Activated CD8-positive, alpha-beta T cell treated with anti-CD3 and anti-CD28 coated beads for 36 hours (primary cell): ENCODE results near the gene BUD13. TPM values are rescaled to one million over a fixed set of nuclear protein-coding genes. Genes with fewer than 3 reads are reported as not detected.

Experiments used
- ATAC-seq: fragments of 200-7000 bp; cut with Tn5 transposase; one replicate; pipeline ENCODE4 v1.10.0; 2021; ENCODE audit warnings: mild to moderate bottlenecking, moderate library complexity
- CTCF ChIA-PET: fragments of 350-600 bp; sonication (Branson Sonifier 250); formaldehyde crosslinking; loops from one replicate; lab custom pipeline; 2021; ENCODE audit warnings: antibody characterized with exemption; lab: Charles Lee
- POLR2A ChIA-PET: fragments of 350-600 bp; sonication (Branson Sonifier 250); formaldehyde crosslinking; loops from one replicate; lab custom pipeline; 2021; ENCODE audit warnings: antibody characterized with exemption; lab: Charles Lee
- DNase-seq: peaks from one replicate; pipeline ENCODE4 v3.0.0-alpha.2; 2020
- H3K27ac Mint-ChIP-seq: one replicate; pipeline ENCODE4 v1.8.0; 2021; ENCODE audit warnings: mild to moderate bottlenecking, mixed read lengths
- H3K27me3 Mint-ChIP-seq: one replicate; pipeline ENCODE4 v1.8.0; 2021; ENCODE audit warnings: mixed read lengths
- H3K36me3 Mint-ChIP-seq: one replicate; pipeline ENCODE4 v1.8.0; 2021; ENCODE audit warnings: low read depth, mixed read lengths
- H3K4me1 Mint-ChIP-seq: one replicate; pipeline ENCODE4 v1.8.0; 2021; ENCODE audit warnings: low read depth, mixed read lengths
- H3K4me3 Mint-ChIP-seq: one replicate; pipeline ENCODE4 v1.8.0; 2021; ENCODE audit warnings: mild to moderate bottlenecking, moderate library complexity, mixed read lengths
- H3K9me3 Mint-ChIP-seq: one replicate; pipeline ENCODE4 v1.8.0; 2021; ENCODE audit warnings: mixed read lengths
- intact Hi-C: fragments of 100-400 bp; cut with micrococcal nuclease; formaldehyde crosslinking; loops from one replicate; pipeline ENCODE4 v1.10.0; 2022
- total RNA-seq, 2 experiments: library from RNA; stranded (reverse); gene quantifications; one replicate each; pipeline ENCODE4 v1.2.3, GENCODE V29; 2021
- TF ChIP-seq, protein P1 (sequence below): fragments of 200-600 bp; IDR thresholded peaks from one replicate; pipeline ENCODE4 v1.8.0; 2022; ENCODE audit warnings: antibody characterized with exemption, mild to moderate bottlenecking

BUD13 gene
- total RNA-seq, 2 experiments from 2014 or later: 26.6 to 28.6 TPM

DNA sequence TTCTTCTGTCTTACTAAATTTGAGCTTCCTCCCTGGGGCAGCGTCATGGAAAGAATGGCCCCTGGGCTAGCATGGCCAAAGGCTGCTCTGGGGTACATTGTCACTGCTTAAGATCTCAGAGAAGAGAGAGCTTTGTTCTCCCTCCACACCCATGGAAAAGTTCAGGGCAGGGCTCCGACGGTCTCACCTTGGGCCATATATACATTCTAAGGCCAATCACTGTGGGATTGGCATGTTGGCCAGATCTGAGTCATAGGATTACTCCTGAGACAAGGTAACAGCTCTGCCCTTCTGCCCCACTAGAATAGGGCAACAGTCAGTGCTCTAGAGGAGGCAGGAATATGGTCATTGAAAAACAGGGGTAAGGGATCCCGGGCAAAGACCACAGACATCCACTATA lies 56.2 kb downstream of the BUD13 start:
- CTCF ChIA-PET: interaction anchor here (3.6 kb wide), 1 partner anchor 17 kb away, joined by 14 read pairs; no protein-coding TSS in a partner anchor
- Mint-ChIP-seq H3K4me1 (no peaks in the 10 kb centered on the region), H3K27ac (no peak overlapping the region), H3K36me3 (no peaks in the 10 kb centered on the region), H3K27me3 (peaks cover 5% of the 10 kb centered on the region), H3K9me3 (no peaks in the 10 kb centered on the region), H3K4me3 (no peak overlapping the region)
- ATAC-seq (no peak), DNase-seq (no peak)
- TF ChIP-seq, protein P1, sequence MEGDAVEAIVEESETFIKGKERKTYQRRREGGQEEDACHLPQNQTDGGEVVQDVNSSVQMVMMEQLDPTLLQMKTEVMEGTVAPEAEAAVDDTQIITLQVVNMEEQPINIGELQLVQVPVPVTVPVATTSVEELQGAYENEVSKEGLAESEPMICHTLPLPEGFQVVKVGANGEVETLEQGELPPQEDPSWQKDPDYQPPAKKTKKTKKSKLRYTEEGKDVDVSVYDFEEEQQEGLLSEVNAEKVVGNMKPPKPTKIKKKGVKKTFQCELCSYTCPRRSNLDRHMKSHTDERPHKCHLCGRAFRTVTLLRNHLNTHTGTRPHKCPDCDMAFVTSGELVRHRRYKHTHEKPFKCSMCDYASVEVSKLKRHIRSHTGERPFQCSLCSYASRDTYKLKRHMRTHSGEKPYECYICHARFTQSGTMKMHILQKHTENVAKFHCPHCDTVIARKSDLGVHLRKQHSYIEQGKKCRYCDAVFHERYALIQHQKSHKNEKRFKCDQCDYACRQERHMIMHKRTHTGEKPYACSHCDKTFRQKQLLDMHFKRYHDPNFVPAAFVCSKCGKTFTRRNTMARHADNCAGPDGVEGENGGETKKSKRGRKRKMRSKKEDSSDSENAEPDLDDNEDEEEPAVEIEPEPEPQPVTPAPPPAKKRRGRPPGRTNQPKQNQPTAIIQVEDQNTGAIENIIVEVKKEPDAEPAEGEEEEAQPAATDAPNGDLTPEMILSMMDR: no peak
- POLR2A ChIA-PET: no interaction called here
- intact Hi-C loops: no loop called here

- H3K4me1 Mint-ChIP-seq: no peaks in the 10 kb centered on the region
- TF ChIP-seq, protein P1: no peak
- no peaks in the 10 kb centered on the region for H3K36me3 Mint-ChIP-seq
- peaks cover 9% of the 10 kb centered on the region for H3K27me3 Mint-ChIP-seq
- POLR2A ChIA-PET: no interaction called here
- CTCF ChIA-PET: no interaction called here
- ATAC-seq (no peak), DNase-seq (no peak)
- intact Hi-C loops: no loop called here
- H3K9me3 Mint-ChIP-seq: no peaks in the 10 kb centered on the region
- no peak overlapping the region for H3K27ac Mint-ChIP-seq
- no peak overlapping the region for H3K4me3 Mint-ChIP-seq
These were observed 57.4 kb downstream of the BUD13 start for GRCh38 chr11:116715383-116715782.

GRCh38 chr11:116714902-116715301 lies 57.9 kb downstream of the BUD13 start:
- no peak overlapping the region for H3K27ac Mint-ChIP-seq
- ChIA-PET CTCF (interaction anchor here (1.3 to 1.4 kb wide), 2 partner anchors 11 to 260 kb away, joined by 3 read pairs; no protein-coding TSS in a partner anchor), POLR2A (no interaction called here)
- H3K4me3 Mint-ChIP-seq: no peak overlapping the region
- peaks cover 10% of the 10 kb centered on the region for H3K27me3 Mint-ChIP-seq
- intact Hi-C loops: no loop called here
- DNase-seq: no peak
- no peaks in the 10 kb centered on the region for H3K36me3 Mint-ChIP-seq
- no peak for ATAC-seq
- TF ChIP-seq, protein P1: no peak
- H3K9me3 Mint-ChIP-seq: no peaks in the 10 kb centered on the region
- H3K4me1 Mint-ChIP-seq: no peaks in the 10 kb centered on the region

DNA sequence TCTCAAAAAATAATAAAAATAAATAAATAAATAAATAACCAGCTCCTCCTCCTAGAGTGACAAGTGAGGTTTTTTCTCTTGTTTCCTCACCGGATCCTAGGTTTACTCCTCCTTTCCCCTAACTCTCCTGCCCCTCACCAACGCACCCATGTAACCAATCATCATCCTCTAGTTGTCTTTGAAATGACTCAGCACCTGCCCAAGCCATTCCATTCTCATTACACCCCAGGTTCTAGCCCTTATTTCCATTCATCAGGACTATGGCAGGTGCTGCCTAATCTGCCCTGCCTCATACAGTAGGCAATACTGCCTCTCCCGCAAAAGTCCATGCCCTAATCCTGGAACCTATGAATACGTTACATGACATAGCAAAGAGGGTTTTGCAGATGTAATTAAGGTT lies 60.4 kb downstream of the BUD13 start:
- Mint-ChIP-seq H3K4me3 (no peak overlapping the region), H3K27ac (no peak overlapping the region), H3K27me3 (peaks cover 17% of the 10 kb centered on the region), H3K36me3 (no peaks in the 10 kb centered on the region), H3K4me1 (no peaks in the 10 kb centered on the region), H3K9me3 (no peaks in the 10 kb centered on the region)
- DNase-seq: no peak
- intact Hi-C loops: no loop called here
- TF ChIP-seq, protein P1: no peak
- POLR2A ChIA-PET: interaction anchor here (0.7 to 1.2 kb wide), 2 partner anchors 8 to 37 kb away, joined by 3 read pairs; no protein-coding TSS in a partner anchor
- no peak for ATAC-seq
- CTCF ChIA-PET: interaction anchor here (2.0 kb wide), 1 partner anchor 20 kb away, joined by 6 read pairs; no protein-coding TSS in a partner anchor

GRCh38 chr11:116710762-116711161 lies 62.0 kb downstream of the BUD13 start:
- DNase-seq (no peak), ATAC-seq (no peak)
- no peaks in the 10 kb centered on the region for H3K9me3 Mint-ChIP-seq
- POLR2A ChIA-PET: no interaction called here
- TF ChIP-seq, protein P1: no peak
- H3K27ac Mint-ChIP-seq: no peak overlapping the region
- no peaks in the 10 kb centered on the region for H3K4me1 Mint-ChIP-seq
- no peak overlapping the region for H3K4me3 Mint-ChIP-seq
- H3K36me3 Mint-ChIP-seq: no peaks in the 10 kb centered on the region
- intact Hi-C loops: no loop called here
- CTCF ChIA-PET: no interaction called here
- peaks cover 17% of the 10 kb centered on the region for H3K27me3 Mint-ChIP-seq
